ENCODE results near the gene CACNA1I.
A peak's percentile ranks its signal among the peaks of the same experiment; 100 is the strongest.

The CACNA1I gene

DNA sequence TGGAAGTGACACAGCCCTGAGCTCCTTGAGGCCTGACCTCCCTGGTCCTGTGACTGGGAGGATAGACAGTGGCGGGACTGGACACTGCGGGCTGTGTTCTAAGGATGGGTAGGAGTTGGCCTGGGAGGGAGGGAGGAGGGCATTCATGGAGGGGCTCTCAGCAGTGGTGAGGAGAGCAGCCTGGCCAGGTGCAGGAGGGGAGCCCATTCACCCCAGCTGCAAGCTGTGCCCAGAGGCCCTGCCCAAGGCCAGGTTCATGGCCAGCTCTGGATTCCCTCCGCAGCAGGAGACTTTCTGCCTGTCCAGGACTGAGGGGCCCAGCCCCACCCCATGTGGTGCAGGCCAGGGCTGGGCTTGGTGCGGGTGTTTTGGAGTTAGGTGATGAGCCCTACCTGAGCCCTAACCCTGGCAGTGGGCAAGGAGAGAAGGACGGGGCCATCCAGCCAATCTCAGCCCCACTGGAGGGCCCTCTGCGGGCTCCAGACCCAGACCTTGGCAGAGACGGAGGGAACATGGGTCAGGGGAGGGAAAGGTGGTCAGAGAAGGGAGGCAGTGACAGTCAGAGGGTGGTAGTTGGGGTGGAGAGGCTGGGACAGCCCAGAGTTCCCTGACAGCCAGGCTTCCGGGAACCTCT lies 26.8 kb downstream of the CACNA1I start:
- no peak for DNase-seq (ENCODE audit: low read depth in 2 of 2)

DNA sequence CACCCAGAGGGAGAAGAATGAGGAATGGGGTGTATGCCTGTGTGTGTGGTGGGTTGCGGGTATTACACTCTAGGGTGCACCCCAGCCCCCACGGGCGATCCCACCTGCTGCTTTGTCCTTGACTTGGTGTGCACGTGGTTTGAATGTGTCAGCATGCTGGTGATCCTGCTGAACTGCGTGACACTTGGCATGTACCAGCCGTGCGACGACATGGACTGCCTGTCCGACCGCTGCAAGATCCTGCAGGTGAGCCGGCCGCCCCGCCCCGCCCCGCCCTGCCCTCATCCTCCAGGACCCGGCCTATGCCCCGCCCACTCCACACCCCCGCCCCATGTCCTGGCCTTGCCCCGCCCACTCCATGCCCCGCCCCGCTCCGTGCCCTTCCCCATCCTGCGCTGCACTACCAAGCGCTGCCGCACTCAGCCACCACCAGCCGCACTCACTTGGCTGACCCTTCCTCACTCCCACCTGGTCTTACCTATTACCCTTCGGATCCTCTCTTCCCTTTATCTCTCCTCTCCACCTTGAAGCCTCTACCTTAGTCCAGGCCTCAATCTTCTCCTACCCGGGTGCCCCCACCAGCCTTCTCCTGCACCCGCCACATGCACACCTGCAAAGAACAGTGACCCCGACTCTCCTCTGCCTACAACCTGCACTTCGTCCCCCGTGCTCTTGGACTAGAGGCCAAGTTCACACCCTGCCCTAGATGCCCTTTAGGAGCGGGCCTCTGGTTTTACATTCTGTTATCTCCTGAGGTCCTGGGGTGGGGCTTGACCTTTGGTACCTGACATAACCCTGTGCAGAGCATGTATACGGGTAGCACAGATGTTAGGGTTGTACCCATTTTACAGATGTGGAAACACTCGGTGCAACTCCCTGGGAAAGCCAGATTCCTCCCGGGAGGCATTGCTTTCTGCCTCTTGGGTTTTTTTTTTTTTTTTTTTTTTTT lies 27.7 kb downstream of the CACNA1I start:
- DNase-seq (ENCODE audit: low read depth in 2 of 2), result peak; percentile 38 to 40

DNA sequence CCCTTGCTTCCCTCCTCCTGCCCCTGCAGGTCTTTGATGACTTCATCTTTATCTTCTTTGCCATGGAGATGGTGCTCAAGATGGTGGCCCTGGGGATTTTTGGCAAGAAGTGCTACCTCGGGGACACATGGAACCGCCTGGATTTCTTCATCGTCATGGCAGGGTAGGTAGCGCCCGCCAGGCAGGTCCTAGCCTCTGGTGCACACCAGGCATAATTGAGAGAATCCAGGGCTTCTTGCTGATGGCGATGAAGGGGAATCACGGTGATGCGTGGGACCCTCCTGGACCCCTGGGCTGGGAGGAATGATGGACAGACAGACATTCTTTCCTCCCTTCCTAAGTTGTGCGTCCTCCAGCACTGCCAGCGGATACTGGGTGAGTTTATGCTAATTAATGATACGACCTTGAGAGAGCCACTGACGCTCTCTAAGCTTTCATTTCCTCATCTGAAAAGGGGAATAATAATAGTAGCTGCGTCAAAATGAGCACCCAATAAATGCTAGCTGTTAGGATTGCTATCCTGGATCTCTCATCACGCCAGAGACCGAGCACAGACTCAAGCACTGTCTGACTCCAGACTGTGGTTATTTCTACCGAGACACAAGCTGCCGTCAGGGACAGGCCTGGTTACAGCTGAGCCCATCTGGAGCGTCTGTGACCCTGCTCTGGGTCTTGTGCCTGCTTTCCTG lies 30.1 kb downstream of the CACNA1I start:
- no peak for DNase-seq (ENCODE audit: low read depth in 2 of 2)

DNA sequence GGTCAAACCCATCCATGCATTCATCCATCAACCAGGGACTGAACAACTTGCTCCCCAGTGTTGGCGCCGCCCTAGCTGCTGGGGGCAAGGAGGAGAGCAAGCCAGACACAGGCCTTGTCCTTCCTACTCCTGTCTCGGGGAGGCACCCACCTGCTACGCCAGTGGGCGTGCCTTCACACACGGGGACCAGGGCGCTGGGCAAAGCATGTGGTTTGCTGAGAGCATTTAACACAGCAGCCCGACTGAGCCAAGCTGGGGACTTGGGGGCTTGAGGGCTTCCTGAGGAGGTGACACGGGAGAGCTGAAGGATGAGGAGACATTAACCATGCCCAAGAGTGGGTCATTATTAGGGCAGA lies 30.6 kb downstream of the CACNA1I start:
- no peak for DNase-seq (ENCODE audit: low read depth in 2 of 2)

DNA sequence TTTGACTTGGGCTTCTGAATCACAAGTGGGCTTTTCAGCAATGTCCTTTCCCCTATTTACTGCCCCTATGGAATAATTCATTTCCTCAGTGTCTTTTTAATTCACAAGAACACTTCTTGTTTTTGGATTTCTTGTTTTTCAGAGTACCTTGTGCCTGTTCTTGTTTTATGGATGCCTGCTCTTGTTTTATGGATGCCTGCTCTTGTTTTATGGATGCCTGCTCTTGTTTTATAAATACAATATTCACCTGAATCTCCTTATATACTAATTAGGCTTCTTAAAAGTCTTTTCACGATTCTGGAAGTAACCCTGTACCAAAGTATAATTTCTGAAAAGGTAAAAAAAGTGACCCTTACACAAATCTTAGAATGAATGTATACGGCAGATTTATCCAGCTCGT lies 32.8 kb downstream of the CACNA1I start:
- no peak for DNase-seq (ENCODE audit: low read depth in 2 of 2)

DNA sequence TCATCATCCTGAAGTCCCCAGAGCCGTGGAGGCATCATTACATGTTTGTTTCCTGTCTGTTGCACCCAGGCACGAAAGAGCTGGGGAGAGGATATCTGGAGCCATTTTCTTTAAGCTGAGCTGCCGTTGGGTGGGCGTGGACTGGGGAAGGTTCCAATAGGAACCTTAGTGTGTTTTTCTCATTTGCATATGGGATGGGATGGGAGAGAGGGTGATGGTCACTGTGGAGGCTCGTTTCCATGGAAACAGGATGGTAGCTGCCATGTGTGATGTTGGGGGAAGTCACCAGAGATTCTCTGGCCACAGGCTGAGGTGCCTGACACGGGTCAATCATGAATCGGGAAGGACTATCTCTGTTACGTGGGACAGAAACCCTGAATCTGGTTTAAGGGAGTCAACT lies 39.7 kb downstream of the CACNA1I start:
- DNase-seq (ENCODE audit: low read depth in 2 of 2), result no peak

DNA sequence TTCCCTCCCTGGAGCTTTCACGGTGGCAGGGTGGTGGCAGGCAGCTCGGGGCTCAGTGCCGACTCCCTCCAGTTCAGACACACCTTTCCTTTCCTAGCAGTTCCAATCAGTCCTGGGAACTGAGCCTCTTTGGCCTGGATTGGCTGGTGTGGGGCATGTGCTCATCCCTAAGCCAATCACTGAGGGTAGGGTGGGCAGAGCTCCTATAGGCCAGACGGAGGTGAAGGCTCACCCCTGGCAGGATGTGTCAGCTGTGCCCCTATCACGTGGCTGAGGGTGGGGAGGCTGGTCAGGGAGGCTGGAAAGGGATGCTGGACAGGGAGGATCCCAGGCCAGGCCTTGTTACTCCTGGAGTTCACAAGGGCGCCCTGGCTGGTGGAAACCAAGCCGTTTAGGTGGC lies 40.2 kb downstream of the CACNA1I start:
- no peak for DNase-seq (ENCODE audit: low read depth in 2 of 2)

DNA sequence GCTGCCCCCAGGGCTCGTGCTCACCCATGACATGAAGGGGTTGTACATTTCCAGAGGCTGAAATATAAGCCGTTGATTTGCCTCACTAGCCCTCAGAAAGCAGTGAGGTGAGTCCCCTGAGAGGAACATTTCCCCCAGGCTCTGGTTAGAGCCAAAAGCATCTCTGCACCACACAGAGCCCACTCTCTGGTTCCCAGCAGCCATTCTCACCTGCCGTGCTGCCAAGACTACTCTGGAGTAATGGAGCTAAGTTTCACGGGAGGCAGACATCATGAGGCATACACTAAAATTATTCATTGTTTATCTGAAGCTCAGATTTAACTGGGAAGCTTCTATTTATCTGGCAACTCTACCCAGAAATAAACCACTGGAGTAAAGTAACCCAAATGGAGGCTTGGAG lies 40.8 kb downstream of the CACNA1I start:
- DNase-seq (ENCODE audit: low read depth in 2 of 2), result no peak

DNA sequence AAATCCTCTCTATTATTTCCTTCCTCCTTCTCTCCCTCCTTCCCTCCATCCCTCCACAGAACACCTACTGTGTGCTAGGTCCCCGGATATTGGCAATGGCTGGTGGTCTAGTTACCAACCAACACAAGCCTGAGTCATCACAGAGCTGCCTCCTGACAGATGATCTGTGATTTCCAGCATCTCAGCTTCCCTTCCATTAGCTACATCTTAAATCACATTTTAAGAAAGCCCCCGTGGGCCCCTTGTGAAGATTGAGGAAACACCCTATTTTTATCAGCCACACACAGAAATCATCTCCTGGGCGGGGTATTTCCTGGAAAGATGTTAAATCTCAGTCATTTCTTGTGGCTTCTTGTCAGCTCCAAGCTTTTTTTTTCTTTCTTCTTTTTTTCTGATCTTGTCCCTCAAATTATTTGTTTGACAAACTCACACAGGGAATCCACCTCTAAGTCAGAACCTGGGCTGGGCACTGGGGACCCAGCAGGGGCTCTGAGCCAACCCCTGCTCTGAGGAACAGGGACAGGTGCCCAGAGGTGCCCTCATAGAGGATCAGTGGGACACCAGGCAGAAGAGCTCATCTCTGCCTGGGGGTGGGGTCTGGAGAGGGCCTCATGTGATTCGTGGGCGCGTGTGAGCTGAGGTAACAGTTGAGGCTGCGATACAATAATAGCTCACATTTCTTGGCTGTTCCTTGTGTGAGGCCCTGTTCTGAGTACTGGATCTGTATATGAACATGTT lies 42.4 kb downstream of the CACNA1I start:
- DNase-seq (ENCODE audit: low read depth in 2 of 2), result peak in 1 of 2 donors; percentile 33

DNA sequence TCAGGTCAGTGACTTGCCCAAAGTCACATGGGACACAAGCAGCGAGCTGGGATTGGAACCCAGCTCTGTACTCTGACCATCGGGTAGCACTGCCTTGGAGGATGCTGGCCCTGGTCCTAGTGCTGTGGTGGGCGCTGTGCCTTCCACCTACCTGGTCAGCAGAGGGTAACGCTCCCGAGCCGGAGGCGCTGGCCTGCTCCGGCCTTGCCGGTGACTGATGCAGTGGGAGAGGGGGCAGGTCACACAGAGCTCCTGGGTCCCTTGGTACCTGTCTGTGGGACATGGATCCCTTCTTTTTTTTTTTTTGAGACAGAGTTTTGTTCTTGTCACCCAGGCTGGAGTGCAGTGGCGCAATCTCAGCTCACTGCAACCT lies 43.0 kb downstream of the CACNA1I start:
- no peak for DNase-seq (ENCODE audit: low read depth in 2 of 2)

DNA sequence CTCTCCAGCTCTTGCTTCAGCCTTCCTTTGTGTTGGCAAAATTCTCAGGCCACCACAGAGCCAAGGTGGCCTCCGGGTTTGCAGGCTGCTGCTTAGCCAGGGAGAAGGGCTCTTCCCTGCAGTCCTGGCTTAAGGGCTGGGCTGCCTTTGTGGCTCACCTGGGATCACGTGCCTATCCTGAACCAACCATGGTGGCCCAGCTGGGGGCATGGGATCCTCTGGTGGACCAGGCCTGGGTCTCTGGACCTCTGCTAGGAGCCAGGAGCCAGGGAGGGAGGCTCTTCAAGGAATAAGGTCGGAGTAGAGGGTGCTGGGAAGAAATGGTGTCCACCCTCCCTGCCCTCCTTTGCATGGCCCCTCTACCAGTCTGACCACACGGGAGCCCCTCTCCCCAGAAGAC lies 43.9 kb downstream of the CACNA1I start:
- DNase-seq (ENCODE audit: low read depth in 2 of 2), result no peak

DNA sequence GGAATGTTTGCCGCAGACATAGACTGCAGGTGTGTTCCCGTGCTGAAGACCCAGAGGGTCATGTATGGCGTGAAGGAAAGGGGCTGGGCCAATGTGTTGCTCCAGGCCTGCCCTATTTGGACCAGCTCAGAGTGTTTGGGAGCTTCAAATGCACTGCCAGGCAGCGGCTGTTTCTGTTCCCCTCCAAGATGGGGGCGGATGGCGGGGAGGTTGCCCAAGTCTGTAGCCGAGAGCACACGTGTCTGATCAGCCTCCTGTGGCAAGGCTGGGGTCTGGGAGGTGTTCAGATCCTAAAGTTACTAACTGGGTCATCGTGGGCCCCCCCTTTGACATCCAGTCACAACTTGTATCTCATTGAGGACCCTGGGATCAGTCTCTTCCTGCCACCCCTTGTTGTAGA lies 45.5 kb downstream of the CACNA1I start:
- DNase-seq (ENCODE audit: low read depth in 2 of 2), result no peak

DNA sequence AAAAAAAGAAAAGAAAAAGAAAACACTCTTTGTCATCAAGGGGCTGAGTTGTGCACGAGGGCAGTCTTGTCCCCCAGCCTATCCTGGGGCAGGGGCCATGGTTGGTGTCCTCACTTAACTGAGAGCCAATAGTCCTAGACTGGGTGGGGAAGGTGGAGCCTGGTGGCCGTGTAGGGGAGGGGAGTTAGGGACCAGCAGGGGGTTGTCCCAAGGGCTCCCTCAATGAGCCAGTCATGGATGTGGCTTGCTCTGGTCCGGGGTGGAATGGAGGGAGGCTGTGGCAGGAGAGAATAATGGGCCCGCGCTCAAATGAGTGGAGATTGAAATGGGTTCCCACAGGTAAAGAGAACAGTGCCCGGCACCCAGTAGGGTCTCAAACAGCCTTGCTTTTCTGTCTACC lies 46.2 kb downstream of the CACNA1I start:
- DNase-seq (ENCODE audit: low read depth in 2 of 2), result no peak

DNA sequence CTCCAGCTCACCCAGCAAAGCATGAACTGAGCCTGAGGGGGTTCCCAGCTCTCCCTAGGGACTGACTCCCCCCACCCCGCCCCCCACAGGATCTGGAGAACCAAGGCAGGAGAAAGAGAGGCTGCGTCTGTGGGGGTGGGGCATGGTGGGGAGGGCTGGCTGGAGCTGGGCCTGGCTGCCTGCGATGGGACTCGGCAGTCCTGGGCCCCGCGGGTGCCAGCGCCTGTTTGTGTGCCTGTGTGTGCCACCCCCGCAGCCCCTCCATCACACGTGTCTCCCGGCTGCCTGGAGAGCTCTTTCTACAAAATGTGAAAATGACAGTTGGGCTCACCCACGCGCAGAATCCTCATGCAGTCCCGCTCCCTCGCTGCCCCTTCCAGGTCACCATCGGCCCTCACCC lies 46.8 kb downstream of the CACNA1I start:
- no peak for DNase-seq (ENCODE audit: low read depth in 2 of 2)

DNA sequence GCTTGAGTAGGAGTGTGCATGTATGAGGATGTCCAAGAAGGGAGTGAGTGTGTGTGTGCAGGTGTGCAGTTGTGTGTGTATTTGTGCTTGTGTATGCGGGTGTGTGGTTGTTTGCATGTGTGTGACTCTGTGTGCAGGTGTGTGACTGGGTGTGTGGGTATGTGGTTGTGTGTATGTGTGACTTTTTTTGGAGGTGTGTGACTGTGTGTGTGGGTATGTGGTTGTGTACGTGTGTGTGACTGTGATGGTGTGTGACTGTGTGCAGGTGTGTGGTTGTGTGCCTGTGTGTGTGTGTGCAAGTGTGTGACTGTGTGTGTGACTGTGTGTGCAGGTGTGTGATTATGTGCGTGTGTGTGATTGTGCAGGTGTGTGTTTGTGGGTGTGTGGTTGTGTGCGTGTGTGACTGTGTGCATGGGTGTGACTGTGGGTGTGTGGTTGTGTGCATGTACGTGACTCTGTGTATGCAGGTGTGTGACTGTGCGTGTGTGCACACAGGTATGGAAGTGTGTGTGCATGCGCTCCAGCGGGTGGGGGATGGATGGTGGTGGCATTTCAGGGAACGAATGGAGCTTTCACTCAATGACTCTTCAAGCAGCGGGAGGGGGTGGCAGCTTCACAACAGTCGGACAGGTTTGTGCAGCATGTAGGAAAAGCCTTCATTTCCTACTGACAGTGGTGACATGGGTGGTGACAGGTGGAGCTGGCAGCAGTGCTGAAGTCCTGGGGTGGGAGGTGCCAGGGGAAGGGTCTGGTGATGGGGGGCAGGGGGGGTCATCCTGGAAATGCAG lies 47.6 kb downstream of the CACNA1I start:
- no peak for DNase-seq (ENCODE audit: low read depth in 2 of 2)

DNA sequence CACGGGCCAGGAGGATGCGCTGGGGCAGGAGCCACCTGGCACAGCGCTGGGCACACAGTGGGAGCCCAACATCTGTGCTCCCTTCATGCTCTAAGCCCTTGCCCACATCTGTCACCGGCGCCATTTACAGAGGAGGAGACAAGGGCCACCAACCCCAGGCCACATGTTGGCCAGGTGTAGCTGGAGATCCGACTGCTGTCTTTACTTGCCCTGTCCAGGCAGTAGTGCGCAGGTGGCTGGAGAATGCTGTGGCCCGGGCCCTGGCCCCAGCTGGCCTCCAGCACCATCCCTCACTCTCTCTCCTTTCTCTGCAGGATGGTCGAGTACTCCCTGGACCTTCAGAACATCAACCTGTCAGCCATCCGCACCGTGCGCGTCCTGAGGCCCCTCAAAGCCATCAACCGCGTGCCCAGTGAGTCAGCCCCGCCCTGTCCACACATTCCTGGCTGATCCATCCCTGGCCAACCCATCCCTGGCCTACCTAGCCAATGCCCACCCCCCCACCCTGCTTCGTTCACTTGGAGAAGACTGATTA lies 48.5 kb downstream of the CACNA1I start:
- no peak for DNase-seq (ENCODE audit: low read depth in 2 of 2)

DNA sequence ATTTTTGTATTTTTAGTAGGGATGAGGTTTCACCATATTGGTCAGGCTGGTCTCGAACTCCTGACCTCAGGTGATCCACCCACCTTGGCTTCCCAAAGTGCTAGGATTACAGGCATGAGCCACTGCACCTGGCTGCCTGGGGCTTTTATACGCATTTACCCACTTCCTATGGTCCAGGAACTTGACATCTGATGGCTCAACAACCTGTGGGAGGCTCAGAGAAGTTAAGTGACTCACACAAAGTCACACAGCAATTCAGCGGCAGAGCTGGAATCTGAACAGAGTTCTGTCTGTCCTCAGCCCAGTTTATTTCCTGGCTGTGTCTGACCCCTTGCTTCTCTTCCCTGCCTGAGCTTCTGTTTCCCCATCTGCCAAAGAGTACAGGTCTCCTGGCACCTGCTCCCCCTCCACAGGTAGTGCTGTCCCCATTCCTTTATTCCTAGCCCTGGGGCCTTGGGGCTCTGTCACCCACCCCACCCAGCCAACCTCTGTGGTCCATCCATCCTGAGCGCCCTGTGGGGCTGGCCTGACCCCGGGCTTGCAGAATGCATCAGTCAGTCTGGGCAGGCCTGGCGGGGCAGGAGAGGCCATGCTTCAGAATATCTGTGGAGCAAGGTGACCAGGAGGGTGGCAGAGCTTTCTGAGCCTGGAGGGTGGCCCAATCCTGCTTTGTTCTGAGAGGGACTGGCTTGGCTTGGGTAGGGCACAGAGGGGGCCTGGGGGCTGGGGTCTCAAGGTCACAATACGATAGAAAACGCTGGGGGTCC lies 50.6 kb downstream of the CACNA1I start:
- no peak for DNase-seq (ENCODE audit: low read depth in 2 of 2)

DNA sequence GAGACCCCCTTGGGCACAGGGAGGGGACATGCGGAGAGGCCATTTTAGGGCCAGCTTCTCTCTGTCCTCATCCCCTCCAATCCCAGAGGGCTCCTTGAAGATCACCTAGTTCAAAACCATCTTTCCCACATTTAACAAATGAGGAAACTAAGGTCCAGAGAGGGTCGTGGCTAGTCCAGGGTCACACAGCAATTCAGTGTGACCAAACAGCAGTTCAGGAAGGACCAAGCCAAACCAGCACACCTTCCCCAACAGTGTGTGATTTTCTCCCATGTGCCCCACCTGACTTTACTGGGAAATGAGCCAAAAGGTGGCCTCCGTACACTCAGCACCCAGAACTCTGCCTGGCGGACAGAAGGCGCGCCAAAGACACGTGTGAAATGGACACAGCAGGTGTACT lies 51.3 kb downstream of the CACNA1I start:
- DNase-seq (ENCODE audit: low read depth in 2 of 2), result no peak

DNA sequence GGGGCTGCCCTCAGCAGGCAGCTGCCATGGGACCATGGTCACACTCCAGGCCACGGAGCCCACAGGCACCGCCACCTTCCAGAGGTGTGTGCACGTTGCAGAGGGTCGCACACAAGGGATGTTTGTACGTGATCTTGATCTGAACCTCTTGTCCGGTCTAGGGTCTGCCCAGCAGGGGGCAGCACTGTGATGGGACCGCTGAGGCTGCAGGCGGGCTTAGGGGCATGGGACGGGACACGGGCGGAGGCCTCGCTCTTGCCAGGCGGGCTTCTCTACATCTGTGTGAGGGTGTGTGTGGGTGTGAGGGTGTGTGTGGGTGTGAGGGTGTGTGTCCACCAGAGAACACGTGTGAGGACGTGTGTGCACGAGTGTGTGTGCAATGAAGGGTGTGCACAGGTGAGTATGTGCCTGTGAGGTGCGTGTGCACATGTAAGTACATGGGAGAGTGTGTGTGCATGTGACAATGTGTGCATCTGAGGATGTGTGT lies 52.4 kb downstream of the CACNA1I start:
- peak in 1 of 2 donors; percentile 25 for DNase-seq (ENCODE audit: low read depth in 2 of 2)
